ENCODE data around the gene MFSD11. TPM values are rescaled to one million over a fixed set of nuclear protein-coding genes. Genes with fewer than 3 reads are reported as not detected.
"Not testable (repeated sequence)": the region's sequence is repeated elsewhere in the genome, so short reads cannot be mapped to it uniquely, and the experiment has no call there.

Gene MFSD11
- total and polyA plus RNA-seq, 2 donors (not counting 3 experiments of a cell fraction or from before 2014, with no cell fraction given), result 23.5 to 35.2 TPM

DNA sequence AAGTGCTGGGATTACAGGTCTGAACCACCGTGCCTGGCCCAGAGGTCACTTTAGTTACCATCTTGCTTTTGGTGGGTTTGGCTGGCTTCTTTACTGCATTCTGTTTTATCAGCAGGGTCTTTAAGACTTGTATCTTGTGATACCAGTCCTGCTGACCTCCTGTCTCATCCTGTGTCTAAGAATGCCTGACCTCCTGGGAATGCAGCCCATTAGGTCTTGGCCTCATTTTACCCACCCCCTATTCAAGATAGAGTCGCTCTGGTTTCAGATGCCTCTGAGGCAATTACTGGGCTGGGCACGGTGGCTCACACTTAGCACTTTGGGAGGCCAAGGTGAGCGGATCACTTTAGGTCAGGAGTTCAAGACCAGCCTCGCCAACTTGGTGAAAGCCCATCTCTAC, 63.8 kb downstream of the MFSD11 start:
- no peak overlapping the region for H3K27ac ChIP-seq (ENCODE audit: insufficient read depth, low read depth, low read length)
- H3K79me2 ChIP-seq (ENCODE audit: control insufficient read depth, insufficient read depth, low read length), result no peaks in the 10 kb centered on the region
- no TSS peak for BruUV-seq (replicated peaks)
- no peaks in the 10 kb centered on the region for H3K9me3 ChIP-seq (replicated peaks; ENCODE audit: control insufficient read depth, insufficient read depth, low read length)
- ChIA-PET CTCF (interaction anchor here (0.7 to 1.7 kb wide), 3 partner anchors 10 to 255 kb away, joined by 3 to 7 read pairs (median 3); no protein-coding TSS in a partner anchor), POLR2A (no interaction called here)
- intact Hi-C loops (cut with micrococcal nuclease) (no loop called here), dilution Hi-C loops (cut with MboI; ENCODE audit: extremely low pct_ligation_motif_present, low sequenced_read_pairs) (no loop called here)
- no peaks in the 10 kb centered on the region for H4K20me1 ChIP-seq (replicated peaks; ENCODE audit: control insufficient read depth, extremely low read depth, insufficient read depth, low read length)
- H3K4me1 ChIP-seq (ENCODE audit: control insufficient read depth, extremely low read depth, insufficient read depth, low read length), result no peaks in the 10 kb centered on the region
- no peaks in the 10 kb centered on the region for H3K9me1 ChIP-seq (replicated peaks; ENCODE audit: control insufficient read depth, extremely low read depth, insufficient read depth, low read length)
- H2AFZ ChIP-seq (ENCODE audit: low read depth, low read length), result no peak overlapping the region
- DNase-seq (ENCODE audit: low read depth, low spot score), result no peak
- no peak for FAIRE-seq
- H3K9ac ChIP-seq (replicated peaks; ENCODE audit: extremely low read depth, insufficient read depth, low read length), result no peak overlapping the region
- H3K27me3 ChIP-seq (ENCODE audit: control insufficient read depth in 2 of 2, insufficient read depth in 2 of 2, low read length in 2 of 2), result no peaks in the 10 kb centered on the region
- H3K4me2 ChIP-seq (ENCODE audit: insufficient read depth, low read length), result no peak overlapping the region
- TF ChIP-seq MYC (IDR thresholded peaks at IDR 0.05; ENCODE audit: low read depth, low read length), result no peak
- H3K4me3 ChIP-seq (replicated peaks in 1 of 3; ENCODE audit: insufficient read depth in 1 of 3, low read depth in 1 of 3, low read length in 3 of 3), result no peak overlapping the region
- H3K36me3 ChIP-seq (ENCODE audit: control insufficient read depth in 2 of 2, extremely low read depth in 1 of 2, insufficient read depth in 2 of 2, low read length in 2 of 2), result no peaks in the 10 kb centered on the region

DNA sequence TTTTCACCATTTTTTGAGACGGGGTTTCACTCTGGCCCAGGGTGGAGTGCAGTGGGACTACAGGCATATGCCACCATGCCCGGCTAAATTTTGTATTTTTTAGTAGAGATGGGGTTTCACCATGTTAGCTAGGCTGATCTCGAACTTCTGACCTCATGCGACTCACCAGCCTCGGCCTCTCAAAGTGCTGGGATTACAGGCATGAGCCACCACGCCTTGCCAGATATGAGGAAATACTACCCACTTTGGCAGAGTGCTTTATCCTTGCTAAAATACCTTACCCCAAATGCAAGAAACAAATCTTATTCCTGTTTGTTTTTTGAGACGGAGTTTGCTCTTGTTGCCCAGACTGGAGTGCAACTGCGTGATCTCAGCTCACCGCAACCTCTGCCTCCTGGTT, 67.4 kb downstream of the MFSD11 start:
- H3K4me2 ChIP-seq (ENCODE audit: insufficient read depth, low read length), result no peak overlapping the region
- no peak for TF ChIP-seq POLR2A (IDR thresholded peaks at IDR 0.05; ENCODE audit: low read depth, low read length)
- TF ChIP-seq FOS (IDR thresholded peaks at IDR 0.05; ENCODE audit: borderline replicate concordance, insufficient read depth, low read length), result no peak
- TF ChIP-seq, protein P1, sequence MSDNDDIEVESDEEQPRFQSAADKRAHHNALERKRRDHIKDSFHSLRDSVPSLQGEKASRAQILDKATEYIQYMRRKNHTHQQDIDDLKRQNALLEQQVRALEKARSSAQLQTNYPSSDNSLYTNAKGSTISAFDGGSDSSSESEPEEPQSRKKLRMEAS (IDR thresholded peaks at IDR 0.05; ENCODE audit: insufficient read depth, insufficient read length), result no peak
- TF ChIP-seq EZH2 (IDR thresholded peaks at IDR 0.05; ENCODE audit: borderline replicate concordance, low read depth, low read length, severe bottlenecking), result no peak
- H4K20me1 ChIP-seq (replicated peaks; ENCODE audit: control insufficient read depth, extremely low read depth, insufficient read depth, low read length), result no peaks in the 10 kb centered on the region
- dilution Hi-C loops (cut with MboI; ENCODE audit: extremely low pct_ligation_motif_present, low sequenced_read_pairs) (no loop called here), intact Hi-C loops (cut with micrococcal nuclease) (no loop called here)
- no TSS peak for BruUV-seq (replicated peaks)
- H3K27me3 ChIP-seq (ENCODE audit: control insufficient read depth in 2 of 2, insufficient read depth in 2 of 2, low read length in 2 of 2), result no peaks in the 10 kb centered on the region
- H2AFZ ChIP-seq (ENCODE audit: low read depth, low read length), result no peak overlapping the region
- H3K36me3 ChIP-seq (ENCODE audit: control insufficient read depth in 2 of 2, extremely low read depth in 1 of 2, insufficient read depth in 2 of 2, low read length in 2 of 2), result no peaks in the 10 kb centered on the region
- H3K9me1 ChIP-seq (replicated peaks; ENCODE audit: control insufficient read depth, extremely low read depth, insufficient read depth, low read length), result no peaks in the 10 kb centered on the region
- H3K27ac ChIP-seq (ENCODE audit: insufficient read depth, low read depth, low read length), result no peak overlapping the region
- FAIRE-seq (no peak), DNase-seq (ENCODE audit: low read depth, low spot score) (no peak)
- H3K4me3 ChIP-seq (replicated peaks in 1 of 3; ENCODE audit: insufficient read depth in 1 of 3, low read depth in 1 of 3, low read length in 3 of 3), result no peak overlapping the region
- CTCF ChIA-PET, result no interaction called here
- POLR2A ChIA-PET, result no interaction called here
- no peaks in the 10 kb centered on the region for H3K4me1 ChIP-seq (ENCODE audit: control insufficient read depth, extremely low read depth, insufficient read depth, low read length)
- no peaks in the 10 kb centered on the region for H3K79me2 ChIP-seq (ENCODE audit: control insufficient read depth, insufficient read depth, low read length)
- H3K9me3 ChIP-seq (replicated peaks; ENCODE audit: control insufficient read depth, insufficient read depth, low read length), result no peaks in the 10 kb centered on the region
- no peak overlapping the region for H3K9ac ChIP-seq (replicated peaks; ENCODE audit: extremely low read depth, insufficient read depth, low read length)

DNA sequence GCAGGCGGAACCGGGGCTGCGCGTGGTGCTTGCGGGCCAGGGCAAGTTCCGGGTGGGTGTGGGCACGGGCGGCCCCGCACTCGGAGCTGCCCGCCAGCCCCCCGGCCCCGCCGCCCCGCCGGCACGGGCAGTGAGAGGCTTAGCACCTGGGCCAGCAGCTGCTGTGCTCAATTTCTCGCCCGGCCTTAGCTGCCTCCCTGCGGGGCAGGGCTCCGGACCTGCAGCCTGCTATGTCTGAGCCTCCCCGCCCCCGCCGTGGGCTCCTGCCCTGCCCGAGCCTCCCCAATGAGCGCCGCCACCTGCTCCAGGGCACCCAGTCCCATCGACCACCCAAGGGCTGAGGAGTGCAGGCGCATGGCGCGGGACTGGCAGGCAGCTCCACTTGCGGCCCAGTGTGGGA, 68.2 kb downstream of the MFSD11 start:
- H3K9me1 ChIP-seq (replicated peaks; ENCODE audit: control insufficient read depth, extremely low read depth, insufficient read depth, low read length); dilution Hi-C loops (cut with MboI; ENCODE audit: extremely low pct_ligation_motif_present, low sequenced_read_pairs); DNase-seq (ENCODE audit: low read depth, low spot score); FAIRE-seq; H3K4me2 ChIP-seq (ENCODE audit: insufficient read depth, low read length); H3K27me3 ChIP-seq (ENCODE audit: control insufficient read depth in 2 of 2, insufficient read depth in 2 of 2, low read length in 2 of 2); H4K20me1 ChIP-seq (replicated peaks; ENCODE audit: control insufficient read depth, extremely low read depth, insufficient read depth, low read length); H2AFZ ChIP-seq (ENCODE audit: low read depth, low read length); H3K79me2 ChIP-seq (ENCODE audit: control insufficient read depth, insufficient read depth, low read length); H3K4me3 ChIP-seq (replicated peaks in 1 of 3; ENCODE audit: insufficient read depth in 1 of 3, low read depth in 1 of 3, low read length in 3 of 3); H3K36me3 ChIP-seq (ENCODE audit: control insufficient read depth in 2 of 2, extremely low read depth in 1 of 2, insufficient read depth in 2 of 2, low read length in 2 of 2); POLR2A ChIA-PET; BruUV-seq (replicated peaks); H3K9ac ChIP-seq (replicated peaks; ENCODE audit: extremely low read depth, insufficient read depth, low read length); H3K9me3 ChIP-seq (replicated peaks; ENCODE audit: control insufficient read depth, insufficient read depth, low read length); CTCF ChIA-PET; intact Hi-C loops (cut with micrococcal nuclease); H3K4me1 ChIP-seq (ENCODE audit: control insufficient read depth, extremely low read depth, insufficient read depth, low read length); H3K27ac ChIP-seq (ENCODE audit: insufficient read depth, low read depth, low read length): not testable (repeated sequence)

DNA sequence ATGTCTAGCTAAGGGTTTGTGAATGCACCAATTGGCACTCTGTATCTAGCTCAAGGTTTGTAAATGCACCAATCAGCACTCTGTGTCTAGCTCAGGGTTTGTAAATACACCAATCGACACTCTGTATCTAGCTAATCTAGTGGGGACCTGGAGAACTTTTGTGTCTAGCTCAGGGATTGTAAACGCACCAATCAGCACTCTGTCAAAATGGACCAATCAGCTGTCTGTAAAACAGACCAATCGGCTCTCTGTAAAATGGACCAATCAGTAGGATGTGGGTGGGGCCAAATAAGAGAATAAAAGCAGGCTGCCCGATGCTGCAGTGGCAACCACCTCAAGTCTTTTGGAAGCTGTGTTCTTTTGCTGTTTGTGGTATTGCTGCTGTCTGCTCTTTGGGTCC, 68.8 kb downstream of the MFSD11 start:
- H4K20me1 ChIP-seq (replicated peaks; ENCODE audit: control insufficient read depth, extremely low read depth, insufficient read depth, low read length); H3K9me1 ChIP-seq (replicated peaks; ENCODE audit: control insufficient read depth, extremely low read depth, insufficient read depth, low read length); H3K27ac ChIP-seq (ENCODE audit: insufficient read depth, low read depth, low read length); H3K27me3 ChIP-seq (ENCODE audit: control insufficient read depth in 2 of 2, insufficient read depth in 2 of 2, low read length in 2 of 2); H3K4me1 ChIP-seq (ENCODE audit: control insufficient read depth, extremely low read depth, insufficient read depth, low read length); H3K4me3 ChIP-seq (replicated peaks in 1 of 3; ENCODE audit: insufficient read depth in 1 of 3, low read depth in 1 of 3, low read length in 3 of 3); dilution Hi-C loops (cut with MboI; ENCODE audit: extremely low pct_ligation_motif_present, low sequenced_read_pairs); CTCF ChIA-PET; H3K79me2 ChIP-seq (ENCODE audit: control insufficient read depth, insufficient read depth, low read length); BruUV-seq (replicated peaks); H3K9me3 ChIP-seq (replicated peaks; ENCODE audit: control insufficient read depth, insufficient read depth, low read length); FAIRE-seq; H2AFZ ChIP-seq (ENCODE audit: low read depth, low read length); DNase-seq (ENCODE audit: low read depth, low spot score); H3K36me3 ChIP-seq (ENCODE audit: control insufficient read depth in 2 of 2, extremely low read depth in 1 of 2, insufficient read depth in 2 of 2, low read length in 2 of 2); H3K4me2 ChIP-seq (ENCODE audit: insufficient read depth, low read length); POLR2A ChIA-PET; intact Hi-C loops (cut with micrococcal nuclease); H3K9ac ChIP-seq (replicated peaks; ENCODE audit: extremely low read depth, insufficient read depth, low read length): not testable (repeated sequence)
